SK-N-MC (cell line): Measurements from ENCODE around the gene LRRIQ4.

Source experiments
- EZH2 ChIP-seq: fragments of 200-600 bp; sonication (generic); IDR thresholded peaks from one replicate; pipeline ENCODE4 v1.6.1; 2017; ENCODE audit warnings: antibody characterized with exemption
- POLR2AphosphoS5 ChIP-seq: IDR thresholded peaks from 2 replicates; pipeline ENCODE4 v1.6.1; 2012; ENCODE audit warnings: mild to moderate bottlenecking, low read depth, low read length, borderline replicate concordance

- TF ChIP-seq EZH2 (no peak), POLR2AphosphoS5 (no peak)
Measured at GRCh38 chr3:169842960-169843359, 30.3 kb downstream of the LRRIQ4 start.
